Fibroblast of the conjunctiva (primary cell): ENCODE results near the gene TDRD3.
"Not testable (repeated sequence)": the region's sequence is repeated elsewhere in the genome, so short reads cannot be mapped to it uniquely, and the experiment has no call there.

Experiments
- DNase-seq: peaks from one replicate; pipeline ENCODE4 v3.0.0-alpha.2; 2010; ENCODE audit warnings: low read depth

TDRD3 gene

DNA sequence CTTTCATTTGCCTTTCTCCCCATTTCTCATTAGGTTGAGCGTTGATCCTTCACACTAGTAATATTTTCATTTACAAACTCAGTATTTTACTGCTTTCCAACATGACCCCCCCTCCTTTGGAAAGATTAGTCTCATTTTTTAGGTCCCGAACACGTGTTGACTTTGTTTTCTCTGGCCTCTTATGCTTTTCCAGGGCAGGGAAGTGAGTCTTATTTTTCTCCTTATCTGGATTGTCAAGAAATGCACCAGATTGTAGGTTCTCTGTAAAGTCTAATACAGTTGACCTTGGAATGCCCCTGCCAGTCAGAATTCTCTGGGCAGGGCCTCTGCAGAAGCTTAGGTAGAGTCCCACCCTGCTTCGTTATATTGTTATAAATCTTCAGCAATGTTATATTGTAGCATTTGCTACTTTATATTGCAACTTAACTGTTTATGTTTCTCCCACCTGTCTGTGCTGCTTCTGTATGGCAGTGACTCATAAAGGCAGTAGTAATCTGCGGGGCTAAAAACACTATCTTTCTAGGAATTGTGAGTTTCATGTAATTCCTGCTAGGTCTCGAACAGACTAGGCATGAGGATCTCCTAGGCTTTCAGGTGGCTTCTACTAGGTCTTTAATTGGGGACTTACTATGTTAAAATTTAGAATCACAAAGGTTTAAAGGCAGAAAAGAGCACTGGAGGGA lies 2.0 kb downstream of the TDRD3 start:
- no peak for DNase-seq

GRCh38 chr13:60402022-60402421 lies 5.0 kb downstream of the TDRD3 start:
- no peak for DNase-seq

DNA sequence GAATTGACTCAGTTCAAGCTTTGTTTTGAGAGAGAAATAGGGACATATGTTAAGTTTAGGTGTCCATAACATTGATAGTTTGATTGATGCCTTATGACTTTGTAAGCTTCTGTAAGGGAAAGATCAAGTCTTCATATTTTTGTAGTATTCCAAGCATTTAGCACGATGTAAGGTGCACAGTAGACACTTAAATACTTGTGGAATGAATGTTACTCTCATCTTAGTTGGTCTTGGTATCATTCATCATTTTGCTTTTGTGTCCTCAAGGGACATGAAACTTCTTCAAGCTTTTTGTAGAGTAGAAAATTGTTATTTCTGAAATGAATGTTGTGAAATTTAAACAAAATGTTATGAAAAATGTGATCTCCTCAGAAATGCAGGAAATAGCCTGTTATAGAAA lies 10.1 kb downstream of the TDRD3 start:
- no peak for DNase-seq

- not testable (repeated sequence) for DNase-seq
Measured at GRCh38 chr13:60407852-60408251, 10.8 kb downstream of the TDRD3 start.

DNA sequence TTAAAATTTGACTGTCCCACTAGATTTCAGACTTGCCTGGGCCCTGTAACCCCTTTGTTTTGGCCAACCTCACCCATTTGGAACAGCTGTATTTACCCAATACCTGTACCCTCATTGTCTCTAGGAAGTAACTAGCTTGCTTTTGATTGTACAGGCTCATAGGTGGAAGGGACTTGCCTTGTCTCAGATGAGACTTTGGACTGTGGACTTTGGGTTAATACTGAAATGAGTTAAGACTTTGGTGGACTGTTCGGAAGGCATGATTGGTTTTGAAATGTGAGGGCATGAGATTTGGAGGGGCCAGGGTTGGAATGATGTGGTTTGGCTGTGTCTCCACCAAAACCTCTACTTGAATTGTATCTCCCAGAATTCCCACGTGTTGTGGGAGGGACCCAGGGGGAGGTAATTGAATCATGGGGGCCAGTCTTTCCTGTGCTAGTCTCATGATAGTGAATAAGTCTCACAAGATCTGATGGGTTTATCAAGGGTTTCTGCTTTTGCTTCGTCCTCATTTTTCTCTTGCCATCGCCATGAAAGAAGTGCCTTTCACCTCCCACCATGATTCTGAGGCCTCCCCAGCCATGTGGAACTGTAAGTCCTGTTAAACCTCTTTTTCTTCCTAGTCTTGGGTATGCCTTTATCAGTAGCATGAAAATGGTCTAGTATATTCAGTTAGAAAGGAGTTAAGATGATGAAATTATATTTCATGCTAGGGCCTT lies 12.7 kb downstream of the TDRD3 start:
- not testable (repeated sequence) for DNase-seq

GRCh38 chr13:60410299-60410698 lies 13.3 kb downstream of the TDRD3 start:
- no peak for DNase-seq

DNA sequence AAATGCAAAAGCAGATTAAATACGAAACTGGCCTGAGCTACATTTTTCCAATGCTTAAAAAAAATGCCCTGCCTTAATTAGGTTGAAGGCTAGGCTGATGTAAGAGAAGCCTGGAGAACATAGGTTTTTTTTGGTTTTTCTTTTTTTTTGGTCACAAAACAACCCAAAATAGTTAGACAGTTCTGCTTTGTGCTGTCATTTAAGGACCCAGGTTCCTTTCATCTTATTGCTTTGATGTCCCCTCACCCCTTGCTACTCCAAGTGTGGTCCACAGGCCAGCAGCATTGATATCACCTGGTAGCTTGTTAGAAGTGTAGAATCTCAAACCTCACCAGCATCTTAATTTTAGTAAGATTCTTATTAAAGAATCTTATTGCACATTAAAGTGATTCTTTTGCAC lies 14.4 kb downstream of the TDRD3 start:
- DNase-seq = no peak

DNA sequence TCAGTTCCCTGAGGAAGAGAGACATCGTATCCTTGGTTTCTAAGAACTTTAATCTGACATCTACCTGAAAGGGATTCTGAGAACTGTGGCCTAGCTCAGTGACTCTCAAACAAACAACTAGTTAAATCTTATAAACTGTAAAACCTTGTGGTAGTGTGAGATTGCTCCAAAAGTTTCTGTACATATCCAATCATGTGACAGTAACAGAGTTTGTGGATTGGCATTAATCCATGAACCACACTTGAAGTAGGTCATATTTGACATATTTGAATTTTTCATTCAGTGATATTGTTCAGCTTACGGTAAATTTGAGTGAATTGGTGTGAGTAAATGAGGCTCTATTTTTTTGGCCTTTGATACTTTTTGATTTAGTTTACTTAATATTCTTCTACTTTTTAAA lies 15.0 kb downstream of the TDRD3 start:
- no peak for DNase-seq

GRCh38 chr13:60412909-60413616 lies 16.0 kb downstream of the TDRD3 start:
- DNase-seq = no peak

- no peak for DNase-seq
Measured at GRCh38 chr13:60414177-60414576, 17.2 kb downstream of the TDRD3 start.

- no peak for DNase-seq
Measured at GRCh38 chr13:60417734-60418133, 20.7 kb downstream of the TDRD3 start.

GRCh38 chr13:60418954-60419353 lies 21.9 kb downstream of the TDRD3 start:
- no peak for DNase-seq

- DNase-seq = no peak
Measured at GRCh38 chr13:60425332-60425731, 28.3 kb downstream of the TDRD3 start.

GRCh38 chr13:60426075-60426474 lies 29.1 kb downstream of the TDRD3 start:
- DNase-seq = no peak

DNA sequence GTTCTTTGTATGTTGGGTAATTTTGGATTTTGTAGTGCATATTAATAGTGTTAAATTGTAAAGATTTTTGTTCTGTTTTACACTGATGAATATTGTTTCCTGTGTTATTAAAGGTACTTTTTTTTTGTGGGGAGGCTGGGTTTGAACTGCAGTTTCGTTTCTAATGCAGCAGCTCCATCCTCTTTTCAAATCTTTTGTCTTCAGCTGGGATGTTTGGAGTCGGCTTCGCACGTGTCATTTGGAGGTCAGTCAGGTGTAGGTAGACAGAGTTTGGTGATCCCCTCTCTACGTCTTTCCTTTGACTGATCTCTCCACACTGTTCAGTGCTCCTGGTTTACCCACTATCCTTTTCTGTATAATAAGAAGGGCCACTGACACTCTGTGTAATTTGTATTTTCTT lies 30.3 kb downstream of the TDRD3 start:
- no peak for DNase-seq

- DNase-seq = peak; percentile 55
Measured at GRCh38 chr13:60431108-60431700, 34.2 kb downstream of the TDRD3 start.

DNA sequence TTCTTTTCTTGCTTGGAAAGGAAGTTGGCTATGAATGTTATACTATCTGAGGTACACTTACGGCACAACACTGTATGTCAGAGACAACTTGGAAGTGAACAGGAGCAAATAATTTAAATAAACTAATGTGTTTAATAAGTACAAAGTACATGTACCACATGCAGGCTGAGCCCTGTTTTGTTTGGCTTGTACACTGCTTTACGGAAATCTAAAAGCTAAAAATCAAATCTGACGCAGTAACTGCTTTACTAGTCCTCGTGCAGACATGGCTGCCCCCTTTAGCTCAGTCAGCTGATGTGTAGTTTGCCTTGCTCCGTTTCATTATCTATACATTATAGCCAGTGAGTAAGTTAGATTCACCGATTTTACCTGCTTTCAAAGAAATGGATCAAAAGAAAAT lies 36.5 kb downstream of the TDRD3 start:
- no peak for DNase-seq

DNA sequence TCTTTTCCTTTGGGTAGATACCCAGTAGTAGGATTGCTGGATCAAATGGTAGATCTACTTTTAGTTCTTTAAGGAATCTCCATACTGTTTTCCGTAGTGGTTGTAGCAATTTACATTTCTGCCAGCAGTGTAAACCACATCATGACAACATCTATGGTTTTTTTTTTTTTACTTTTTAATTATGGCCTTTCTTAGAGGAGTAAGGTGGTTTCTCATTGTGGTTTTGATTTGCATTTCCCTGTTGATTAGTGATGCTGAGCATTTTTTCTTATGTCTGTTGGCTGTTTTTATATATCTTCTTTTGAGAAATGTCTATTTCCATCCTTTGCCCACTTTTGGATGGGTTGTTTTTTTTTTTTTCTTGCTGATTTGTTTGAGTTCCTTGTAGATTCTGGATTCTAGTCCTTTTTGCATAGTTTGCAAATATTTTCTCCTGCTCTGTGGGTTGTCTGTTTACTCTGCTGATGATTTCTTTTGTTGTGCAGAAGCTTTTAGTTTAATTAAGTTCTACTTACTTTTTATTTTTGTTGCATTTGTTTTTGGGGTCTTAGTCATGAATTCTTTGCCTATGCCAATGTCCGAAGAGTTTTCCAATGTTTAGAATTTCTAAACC lies 38.8 kb downstream of the TDRD3 start:
- DNase-seq = no peak

GRCh38 chr13:60439201-60439600 lies 42.2 kb downstream of the TDRD3 start:
- no peak for DNase-seq

DNA sequence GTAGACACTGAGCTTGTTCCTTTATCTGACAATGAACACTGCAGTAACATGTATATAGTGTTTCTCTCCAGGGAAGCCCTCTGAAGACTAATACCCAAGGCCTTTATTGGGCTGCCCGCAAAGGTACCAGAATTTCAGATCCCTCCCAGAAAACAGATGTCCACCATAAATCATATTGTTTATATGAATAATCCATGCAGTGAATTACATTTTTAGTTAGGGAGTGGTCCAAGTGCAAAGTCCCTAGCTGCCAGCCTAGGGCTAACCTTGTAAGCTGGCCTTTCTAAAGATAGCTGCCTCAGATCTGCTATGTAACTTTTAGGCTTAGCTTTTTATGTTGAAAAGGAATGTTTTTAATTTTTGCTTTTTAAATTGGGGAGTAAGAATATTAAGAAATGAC lies 44.7 kb downstream of the TDRD3 start:
- no peak for DNase-seq

DNA sequence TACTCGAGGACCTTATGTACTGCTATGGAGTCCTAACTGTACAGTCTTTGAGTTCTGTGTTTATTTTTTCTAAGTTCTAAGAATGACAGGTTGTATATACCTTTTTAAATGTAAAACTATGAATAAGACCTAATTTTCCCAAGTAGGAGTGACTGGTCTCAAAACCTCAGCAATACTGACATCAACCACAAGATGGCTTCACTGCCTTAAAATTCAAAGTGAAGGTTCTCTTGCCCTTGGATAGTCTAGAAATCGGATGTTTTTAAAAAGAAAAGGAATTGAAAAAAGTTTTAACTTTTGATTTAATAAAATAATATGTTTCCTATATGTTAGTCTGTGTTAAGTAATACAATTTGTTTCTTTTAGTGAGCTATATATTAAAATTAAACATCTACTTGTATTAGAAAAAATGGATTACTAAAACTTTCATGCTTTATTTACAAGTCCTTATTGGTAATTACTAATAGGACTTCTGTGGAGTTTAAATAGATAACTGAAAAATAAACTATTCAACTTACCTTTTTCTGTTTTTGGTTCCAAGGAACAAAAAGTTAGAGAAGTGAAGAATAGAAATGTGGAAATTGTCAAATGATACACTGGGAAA lies 52.0 kb downstream of the TDRD3 start:
- DNase-seq = peak; percentile 51

DNA sequence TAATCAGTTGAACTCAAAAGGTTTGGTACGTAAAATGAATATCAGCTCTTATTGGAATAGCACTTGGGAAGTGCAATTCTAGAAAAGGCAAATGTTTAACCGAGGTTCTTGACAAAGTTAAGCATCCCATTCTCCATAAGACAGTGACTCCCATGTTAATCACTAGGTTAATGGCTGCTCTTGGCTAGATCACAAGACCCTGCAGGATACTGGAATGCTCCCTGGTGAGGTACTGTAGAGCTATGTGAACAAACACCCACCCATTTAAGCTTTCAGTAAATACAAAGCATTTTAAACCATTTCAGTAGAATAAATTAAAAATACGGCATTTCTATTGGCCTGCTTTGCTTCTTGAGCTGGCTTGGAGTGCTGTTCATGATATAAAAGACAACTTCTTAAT lies 56.5 kb downstream of the TDRD3 start:
- no peak for DNase-seq
